ENCODE results near the gene ABHD17B. TPM values are rescaled to one million over a fixed set of nuclear protein-coding genes. Genes with fewer than 3 reads are reported as not detected.

Gene ABHD17B
- total RNA-seq: 20.9 and 25.6 TPM in 2 replicates

DNA sequence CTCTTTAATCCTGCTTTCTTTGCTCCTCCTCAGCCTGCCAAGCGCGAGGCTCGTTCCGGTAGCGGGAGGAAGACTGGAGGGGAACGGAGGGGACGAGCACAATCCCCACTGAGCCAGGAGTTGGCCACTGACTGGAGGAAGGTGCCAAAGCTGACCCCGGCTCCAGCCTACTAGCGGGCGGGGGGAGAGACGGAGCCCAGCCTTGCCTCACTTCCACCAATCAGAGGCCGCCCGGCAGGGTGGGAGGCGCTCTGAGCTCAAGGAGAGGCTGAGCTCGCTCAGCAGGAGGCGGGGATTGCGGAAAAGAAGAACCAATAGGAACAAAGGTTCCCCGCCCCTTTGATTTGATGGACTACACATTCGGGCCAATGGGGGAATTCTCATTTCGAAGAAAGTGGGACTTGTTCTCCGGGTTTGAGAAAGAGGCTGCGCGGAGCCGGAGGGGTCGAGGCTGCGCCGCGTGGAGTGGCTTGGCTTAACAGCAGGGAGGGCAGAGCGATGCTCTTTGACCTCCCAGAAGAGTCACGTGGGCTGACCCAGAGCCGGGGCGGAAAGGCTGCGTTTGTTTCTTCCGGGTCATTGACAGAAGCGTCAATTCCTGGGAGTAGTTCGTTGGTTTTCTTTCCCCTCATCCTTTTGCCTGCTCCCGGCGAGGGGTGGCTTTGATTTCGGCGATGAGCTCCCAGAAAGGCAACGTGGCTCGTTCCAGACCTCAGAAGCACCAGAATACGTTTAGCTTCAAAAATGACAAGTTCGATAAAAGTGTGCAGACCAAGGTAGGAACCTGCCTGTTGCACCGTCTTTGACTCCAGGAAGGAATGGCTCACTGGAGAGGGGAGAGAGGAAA, at the start of gene ABHD17B, which contains the start of gene C9orf85:
Gene ABHD17B, minus strand, starts transcription at position 133 of the 847 bp plus-strand sequence. CDS start 36,113 bp downstream, outside the sequence.
Gene C9orf85, plus strand, starts transcription at position 579 of the 847 bp plus-strand sequence. Its CDS starts 96 bp downstream, at position 675.

Small RNA genes within 50 kb of the gene (small RNA-seq; reads per million reads assigned to genes)
- not detected for gene RF00019

Other genes starting within 250 kb of the ABHD17B start
- 27.6 and 38.8 TPM in 2 replicates for gene CEMIP2, start 142.7 kb downstream of the ABHD17B start, total RNA-seq
- 17.5 and 21.8 TPM in 2 replicates for gene C9orf85, start 446 bp upstream of the ABHD17B start, total RNA-seq
- not detected in 2 replicates for gene C9orf57, start 149.4 kb upstream of the ABHD17B start, total RNA-seq
- gene GDA, start 238.2 kb upstream of the ABHD17B start, total RNA-seq: not detected in 2 replicates

Measured in articular chondrocyte of knee joint (primary cell).